Astrocyte (in vitro differentiated cells and primary cell): ENCODE data around the gene PPP1R1B.

Source experiments
- CTCF ChIP-seq: IDR thresholded peaks from 2 replicates; pipeline ENCODE4 v1.5.1; 2011; ENCODE audit warnings: low read depth, mild to moderate bottlenecking, inconsistent platforms, low read length, moderate library complexity; ENCODE audit not compliant: insufficient read depth
- EZH2 ChIP-seq: IDR thresholded peaks from 2 replicates; pipeline ENCODE4 v1.6.1; 2012; ENCODE audit warnings: mild to moderate bottlenecking, low read length, inconsistent platforms; ENCODE audit not compliant: insufficient read depth

DNA sequence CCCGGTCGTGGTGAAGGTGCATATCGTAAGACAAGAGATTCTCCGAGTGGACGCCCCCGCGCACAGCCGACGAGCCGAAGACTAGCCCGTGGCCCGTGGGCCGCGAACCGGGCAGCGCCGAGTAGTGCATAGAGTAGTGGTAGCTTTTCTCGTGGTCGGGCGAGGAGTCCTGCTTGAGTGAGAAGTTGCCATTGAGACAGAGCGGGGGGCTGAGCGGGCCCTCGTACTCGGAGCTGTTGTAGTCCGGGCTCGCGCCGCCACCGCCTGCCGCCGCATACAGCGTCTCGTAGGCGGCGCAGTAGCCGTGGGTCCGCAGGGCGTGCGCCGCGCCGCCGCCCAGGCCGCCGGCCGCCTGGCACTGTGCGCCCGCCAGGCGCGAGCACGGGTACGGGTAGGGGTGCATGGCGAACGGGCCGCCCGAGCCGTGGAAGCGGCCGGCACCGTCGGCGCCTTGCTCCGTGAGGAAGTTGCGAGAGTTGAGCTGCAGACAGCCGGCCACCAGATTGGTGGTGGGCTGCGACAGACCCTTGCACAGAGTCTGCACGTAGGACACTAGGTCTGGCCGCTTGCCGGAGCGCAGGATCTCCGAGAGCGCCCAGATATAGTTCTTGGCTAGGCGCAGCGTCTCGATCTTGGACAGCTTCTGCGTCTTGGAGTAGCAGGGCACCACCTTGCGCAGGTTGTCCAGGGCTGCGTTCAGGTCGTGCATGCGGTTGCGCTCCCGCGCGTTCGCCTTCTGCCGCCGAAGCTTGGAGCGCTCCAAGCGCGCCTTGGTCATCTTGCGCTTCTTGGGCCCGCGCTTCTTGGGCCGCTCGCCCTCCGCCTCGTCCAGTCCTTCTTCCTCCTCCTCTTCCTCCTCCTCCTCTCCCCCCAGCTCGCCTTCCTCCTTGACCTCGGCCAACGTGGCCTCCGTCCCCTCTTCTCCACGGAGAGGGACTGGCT, 21.0 kb upstream of the PPP1R1B start:
- TF ChIP-seq CTCF (no peak), EZH2 (peak; percentile 97)
